ENCODE measurements around the gene FBXO24. TPM values are rescaled to one million over a fixed set of nuclear protein-coding genes. Genes with fewer than 3 reads are reported as not detected.

FBXO24 gene
- total and polyA plus RNA-seq, 9 of the 15 experiments (the other 6 are each of a cell fraction or from before 2014, with no cell fraction given) = 0.17 to 0.95 (median 0.50) TPM

- TF ChIP-seq ZBTB43 (CRISPR knock-in tag; IDR thresholded peaks at IDR 0.05) (no peak), ZNF121 (CRISPR knock-in tag; conservative IDR thresholded peaks at IDR 0.05) (no peak), MAFK (IDR thresholded peaks at IDR 0.05; ENCODE audit: low read length) (0 out of 2 replicates have a peak, but pooled peaks have one; percentile 10), XRCC4 (IDR thresholded peaks at IDR 0.05; ENCODE audit: extremely low read depth, insufficient read depth, insufficient read length) (no peak), CREM (IDR thresholded peaks at IDR 0.05; ENCODE audit: low read depth) (peak; percentile 83), ILF3 (IDR thresholded peaks at IDR 0.05; ENCODE audit: borderline replicate concordance) (no peak), ELK1 (CRISPR knock-in tag; IDR thresholded peaks at IDR 0.05) (no peak), ETV5 (CRISPR knock-in tag; IDR thresholded peaks at IDR 0.05; ENCODE audit: low read depth) (no peak), FOXJ2 (tag; IDR thresholded peaks at IDR 0.05) (no peak), FOXO4 (CRISPR knock-in tag; IDR thresholded peaks at IDR 0.05) (peak; percentile 61; the same call in 1 of the 2 replicates), ZNF133 (CRISPR knock-in tag; IDR thresholded peaks at IDR 0.05) (no peak), POLR2A (conservative IDR thresholded peaks at IDR 0.05) (peak; percentile 97), ERF (CRISPR knock-in tag; IDR thresholded peaks at IDR 0.05) (0 out of 2 replicates have a peak, but pooled peaks have one; percentile 16), ZNF197 (CRISPR knock-in tag; IDR thresholded peaks at IDR 0.05; ENCODE audit: low read depth) (peak; percentile 45; the same call in 1 of the 2 replicates), MAX (CRISPR knock-in tag; IDR thresholded peaks at IDR 0.05) (peak; percentile 34; the same call in 1 of the 2 replicates), EP400 (IDR thresholded peaks at IDR 0.05) (peak; percentile 88), OTX1 (CRISPR knock-in tag; IDR thresholded peaks at IDR 0.05) (peak; percentile 67; the same call in 1 of the 2 replicates), SMARCE1 (IDR thresholded peaks at IDR 0.05) (no peak), SAFB (IDR thresholded peaks at IDR 0.05; ENCODE audit: borderline replicate concordance, low read depth, low read length) (no peak), SP2 (IDR thresholded peaks at IDR 0.05; ENCODE audit: extremely low read depth, low read depth, low read length, poor library complexity, severe bottlenecking) (peak; percentile 60)
These were observed 26.0 kb downstream of the FBXO24 start, which contains the start of gene MOSPD3 (continued) for GRCh38 chr7:100611983-100612729.
